A549 (cell line): Measurements from ENCODE around the gene GLS.

Experiments
- BCL3 ChIP-seq: fragments of >200 bp; sonication (Bioruptor Twin); formaldehyde crosslinking; IDR thresholded peaks from 3 replicates; pipeline ENCODE4 v1.6.1; 2016
- BHLHE40 ChIP-seq: IDR thresholded peaks from 2 replicates; pipeline ENCODE4 v1.6.1; 2012; ENCODE audit warnings: low read depth, low read length, inconsistent platforms
- CBX2 ChIP-seq: fragments of 200-600 bp; sonication (generic); IDR thresholded peaks from 2 replicates; pipeline ENCODE4 v1.6.1; 2016; ENCODE audit warnings: low read depth, mild to moderate bottlenecking, borderline replicate concordance
- CHD2 ChIP-seq: fragments of 150-350 bp; IDR thresholded peaks from 2 replicates; pipeline ENCODE4 v1.6.1; 2014; ENCODE audit warnings: low read length; ENCODE audit not compliant: partially characterized antibody
- CTCF ChIP-seq: fragments of >200 bp; sonication (Bioruptor Twin); formaldehyde crosslinking; IDR thresholded peaks from 3 replicates; pipeline ENCODE4 v1.5.1; 2016
- JUN ChIP-seq, 2 experiments: fragments of >200 bp; sonication (Bioruptor Twin); formaldehyde crosslinking; IDR thresholded peaks; 2 replicates in 1 of 2; 3 replicates in 1 of 2; pipeline ENCODE4 v1.6.1; 2016 to 2017
- MAX ChIP-seq: IDR thresholded peaks from 2 replicates; pipeline ENCODE4 v1.6.1; 2012
- NPAS2 ChIP-seq: fragments of 250-450 bp; sonication (Bioruptor Pico); IDR thresholded peaks from 2 replicates; pipeline ENCODE4 v1.8.0; 2022; ENCODE audit warnings: mild to moderate bottlenecking, moderate library complexity, borderline replicate concordance
- POLR2A ChIP-seq: IDR thresholded peaks from 2 replicates; pipeline ENCODE4 v1.6.1; 2012; ENCODE audit warnings: mild to moderate bottlenecking, low read length
- POLR2AphosphoS2 ChIP-seq: conservative IDR thresholded peaks from 2 replicates; pipeline ENCODE4 v1.6.1; 2012; ENCODE audit warnings: low read length, improper control_type of control experiment, inconsistent platforms
- RARB ChIP-seq: fragments of 250-450 bp; sonication (Bioruptor Pico); IDR thresholded peaks from 2 replicates; pipeline ENCODE4 v1.8.0; 2021; ENCODE audit warnings: mild to moderate bottlenecking, moderate library complexity
- RCOR1 ChIP-seq: fragments of 150-350 bp; IDR thresholded peaks from 2 replicates; pipeline ENCODE4 v1.6.1; 2014; ENCODE audit warnings: antibody characterized with exemption, low read length, low read depth
- REST ChIP-seq: fragments of 200-600 bp; sonication (generic); IDR thresholded peaks from 2 replicates; pipeline ENCODE4 v1.6.1; 2016; ENCODE audit warnings: antibody characterized with exemption, mild to moderate bottlenecking, moderate library complexity
- RFX5 ChIP-seq: fragments of 450-650 bp; IDR thresholded peaks from 2 replicates; pipeline ENCODE4 v1.7.1; 2014; ENCODE audit warnings: antibody characterized with exemption, mild to moderate bottlenecking, moderate library complexity

- no peak for TF ChIP-seq JUN (IDR thresholded peaks at IDR 0.05)
- TF ChIP-seq CHD2, result no peak
- no peak for TF ChIP-seq POLR2AphosphoS2
- TF ChIP-seq CTCF, result no peak
- TF ChIP-seq MAX, result no peak
- TF ChIP-seq POLR2A, result no peak
- TF ChIP-seq CBX2, result no peak
- no peak for TF ChIP-seq RCOR1
- TF ChIP-seq RFX5, result no peak
- TF ChIP-seq RARB (CRISPR knock-in tag), result no peak
- no peak for TF ChIP-seq BHLHE40
- TF ChIP-seq BCL3, result no peak
- TF ChIP-seq NPAS2 (CRISPR knock-in tag), result no peak
- TF ChIP-seq REST, result no peak
These were observed 100.7 kb downstream of the GLS start for GRCh38 chr2:190981333-190981732.
